HepG2 (cell line): ENCODE results near the gene KRTAP10-8. TPM values are rescaled to one million over a fixed set of nuclear protein-coding genes. Genes with fewer than 3 reads are reported as not detected.
A peak's percentile ranks its signal among the peaks of the same experiment; 100 is the strongest.

Experiments
- AKAP8 ChIP-seq: sonication (generic); formaldehyde crosslinking; IDR thresholded peaks from 2 replicates; pipeline ENCODE4 v1.5.1; 2020; ENCODE audit warnings: mild to moderate bottlenecking, missing genetic modification reagents
- EEA1 ChIP-seq: sonication (generic); formaldehyde crosslinking; IDR thresholded peaks from 2 replicates; pipeline ENCODE4 v1.5.1; 2020; ENCODE audit warnings: mild to moderate bottlenecking, missing genetic modification reagents, borderline replicate concordance
- RXRA ChIP-seq: sonication (generic); formaldehyde crosslinking; IDR thresholded peaks from 2 replicates; pipeline ENCODE4 v1.5.1; 2020; ENCODE audit warnings: missing genetic modification reagents
- SAP130 ChIP-seq: IDR thresholded peaks from 2 replicates; pipeline ENCODE4 v1.6.1; 2016; ENCODE audit warnings: low read depth
- SIN3A ChIP-seq: IDR thresholded peaks from 2 replicates; pipeline ENCODE4 v1.6.1; 2011; ENCODE audit warnings: low read depth, mild to moderate bottlenecking, control low read depth, low read length, borderline replicate concordance
- SIX1 ChIP-seq: sonication (generic); formaldehyde crosslinking; IDR thresholded peaks from 2 replicates; pipeline ENCODE4 v1.4.0; 2020; ENCODE audit warnings: missing genetic modification reagents, borderline replicate concordance
- SKI ChIP-seq: fragments of 450-650 bp; IDR thresholded peaks from one replicate; pipeline ENCODE4 v1.6.1; 2018; ENCODE audit warnings: mild to moderate bottlenecking; ENCODE audit not compliant: partially characterized antibody
- TBX2 ChIP-seq: sonication (generic); formaldehyde crosslinking; IDR thresholded peaks from 2 replicates; pipeline ENCODE4 v1.5.0; 2020; ENCODE audit warnings: missing genetic modification reagents, mild to moderate bottlenecking, borderline replicate concordance
- THRA ChIP-seq: sonication (generic); formaldehyde crosslinking; IDR thresholded peaks from 2 replicates; pipeline ENCODE4 v1.4.0; 2020; ENCODE audit warnings: missing genetic modification reagents, borderline replicate concordance
- ZC3H13 ChIP-seq: sonication (generic); formaldehyde crosslinking; IDR thresholded peaks from 2 replicates; pipeline ENCODE4 v1.8.1; 2023; ENCODE audit warnings: mild to moderate bottlenecking, missing genetic modification reagents, moderate library complexity
- ZFP91 ChIP-seq: sonication (generic); formaldehyde crosslinking; IDR thresholded peaks from 2 replicates; pipeline ENCODE4 v1.9.0; 2022; ENCODE audit warnings: missing genetic modification reagents, mild to moderate bottlenecking, borderline replicate concordance
- ZNF501 ChIP-seq: sonication (generic); formaldehyde crosslinking; IDR thresholded peaks from 2 replicates; pipeline ENCODE4 v1.5.1; 2020; ENCODE audit warnings: mild to moderate bottlenecking, moderate library complexity, missing genetic modification reagents
- ZNF547 ChIP-seq: sonication (generic); formaldehyde crosslinking; IDR thresholded peaks from 2 replicates; pipeline ENCODE4 v1.5.1; 2020; ENCODE audit warnings: mild to moderate bottlenecking, missing genetic modification reagents
- ZNF563 ChIP-seq: sonication (generic); formaldehyde crosslinking; IDR thresholded peaks from 2 replicates; pipeline ENCODE4 v1.8.0; 2022; ENCODE audit warnings: mild to moderate bottlenecking, moderate library complexity, missing genetic modification reagents
- ZNF644 ChIP-seq: IDR thresholded peaks from 2 replicates; pipeline ENCODE4 v1.6.1; 2016; ENCODE audit warnings: low read depth
- ZNF761 ChIP-seq: sonication (generic); formaldehyde crosslinking; conservative IDR thresholded peaks from 2 replicates; pipeline ENCODE4 v1.4.0; 2020; ENCODE audit warnings: mild to moderate bottlenecking, missing genetic modification reagents
- ZNF768 ChIP-seq: sonication (generic); formaldehyde crosslinking; IDR thresholded peaks from 2 replicates; pipeline ENCODE4 v1.4.0; 2020; ENCODE audit warnings: missing genetic modification reagents
- ZNF780A ChIP-seq: sonication (generic); formaldehyde crosslinking; IDR thresholded peaks from 2 replicates; pipeline ENCODE4 v1.8.0; 2022; ENCODE audit warnings: mild to moderate bottlenecking, missing genetic modification reagents, moderate library complexity
- polyA plus RNA-seq, 8 experiments: library from polyadenylated mRNA; depleted of rRNA in 3 of 8; stranded (reverse) in 7 of 8; unstranded in 1 of 8; fragments of >200 nt; fragmentation: Illumina TruSeq in 4 of 8; extraction: Trizol in 4 of 8; gene quantifications; 2 replicates each; pipeline versions ENCODE4 v1.2.1 to v1.2.3, GENCODE V29; 2011 to 2016; ENCODE audit warnings: low read depth in 4 of 8, missing spikeins in 1 of 8, mixed read lengths in 1 of 8; ENCODE audit not compliant: insufficient read depth in 1 of 8
- total RNA-seq, 5 experiments: library from RNA; depleted of rRNA; stranded (reverse); fragments of >200 nt; fragmentation: Illumina TruSeq; extraction: Trizol; gene quantifications; 2 replicates each; pipeline ENCODE4 v1.2.3, GENCODE V29; 2016; ENCODE audit warnings: low read depth in 1 of 5
- TF ChIP-seq, protein P1 (sequence below): sonication (generic); formaldehyde crosslinking; IDR thresholded peaks from 2 replicates; pipeline ENCODE4 v1.4.0; 2020; ENCODE audit warnings: low read depth, missing genetic modification reagents
- TF ChIP-seq, protein P2 (sequence below): sonication (generic); formaldehyde crosslinking; IDR thresholded peaks from 2 replicates; pipeline ENCODE4 v1.5.0; 2020; ENCODE audit warnings: mild to moderate bottlenecking, missing genetic modification reagents

Gene KRTAP10-8
- total and polyA plus RNA-seq, 2 of the 13 experiments (the other 11 are each of a cell fraction or from before 2014, with no cell fraction given), result not detected

DNA sequence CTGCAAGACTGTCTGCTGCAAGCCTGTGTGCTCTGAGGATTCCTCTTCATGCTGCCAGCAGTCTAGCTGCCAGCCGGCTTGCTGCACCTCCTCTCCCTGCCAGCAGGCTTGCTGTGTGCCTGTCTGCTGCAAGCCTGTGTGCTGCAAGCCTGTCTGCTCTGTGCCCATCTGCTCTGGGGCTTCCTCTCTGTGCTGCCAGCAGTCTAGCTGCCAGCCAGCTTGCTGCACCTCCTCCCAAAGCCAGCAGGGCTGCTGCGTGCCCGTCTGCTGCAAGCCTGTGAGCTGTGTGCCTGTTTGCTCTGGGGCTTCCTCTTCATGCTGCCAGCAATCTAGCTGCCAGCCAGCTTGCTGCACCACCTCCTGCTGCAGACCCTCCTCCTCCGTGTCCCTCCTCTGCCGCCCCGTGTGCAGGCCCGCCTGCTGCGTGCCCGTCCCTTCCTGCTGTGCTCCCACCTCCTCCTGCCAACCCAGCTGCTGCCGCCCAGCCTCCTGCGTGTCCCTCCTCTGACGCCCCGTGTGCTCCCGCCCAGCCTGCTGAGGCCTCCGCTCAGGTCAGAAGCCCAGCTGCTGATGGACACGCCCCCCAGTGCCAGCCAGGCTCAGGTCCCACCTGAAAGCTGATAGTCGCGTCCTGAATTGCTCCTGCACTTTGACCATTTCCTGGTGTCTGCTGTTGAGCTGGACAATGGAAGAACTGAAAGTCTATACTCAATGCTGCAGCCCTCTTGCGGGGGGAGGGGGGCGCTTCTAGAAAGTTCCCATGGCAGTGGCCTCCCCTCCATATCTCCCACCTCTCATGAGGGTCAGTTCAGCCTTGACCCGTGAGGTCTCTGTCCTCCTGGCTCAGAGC is 37.2 kb upstream of the KRTAP10-8 start (continued):
- peak; percentile 74; the same call in 1 of the 2 replicates for TF ChIP-seq ZNF761
- TF ChIP-seq ZNF768, result 0 out of 2 replicates have a peak, but pooled peaks have one; percentile 35
- 0 out of 2 replicates have a peak, but pooled peaks have one; percentile 19 for TF ChIP-seq ZC3H13 (CRISPR knock-in tag)
- 0 out of 2 replicates have a peak, but pooled peaks have one; percentile 12 for TF ChIP-seq ZNF563 (CRISPR knock-in tag)
- TF ChIP-seq RXRA (CRISPR knock-in tag), result peak; percentile 96
- peak; percentile 78 for TF ChIP-seq SAP130 (CRISPR knock-in tag)
- TF ChIP-seq EEA1 (CRISPR knock-in tag), result no peak
- TF ChIP-seq ZNF501 (CRISPR knock-in tag), result peak; percentile 63; the same call in 1 of the 2 replicates
- peak; percentile 78; the same call in 1 of the 2 replicates for TF ChIP-seq ZFP91 (CRISPR knock-in tag)
- TF ChIP-seq SKI, result peak; percentile 66
- TF ChIP-seq, protein P1, sequence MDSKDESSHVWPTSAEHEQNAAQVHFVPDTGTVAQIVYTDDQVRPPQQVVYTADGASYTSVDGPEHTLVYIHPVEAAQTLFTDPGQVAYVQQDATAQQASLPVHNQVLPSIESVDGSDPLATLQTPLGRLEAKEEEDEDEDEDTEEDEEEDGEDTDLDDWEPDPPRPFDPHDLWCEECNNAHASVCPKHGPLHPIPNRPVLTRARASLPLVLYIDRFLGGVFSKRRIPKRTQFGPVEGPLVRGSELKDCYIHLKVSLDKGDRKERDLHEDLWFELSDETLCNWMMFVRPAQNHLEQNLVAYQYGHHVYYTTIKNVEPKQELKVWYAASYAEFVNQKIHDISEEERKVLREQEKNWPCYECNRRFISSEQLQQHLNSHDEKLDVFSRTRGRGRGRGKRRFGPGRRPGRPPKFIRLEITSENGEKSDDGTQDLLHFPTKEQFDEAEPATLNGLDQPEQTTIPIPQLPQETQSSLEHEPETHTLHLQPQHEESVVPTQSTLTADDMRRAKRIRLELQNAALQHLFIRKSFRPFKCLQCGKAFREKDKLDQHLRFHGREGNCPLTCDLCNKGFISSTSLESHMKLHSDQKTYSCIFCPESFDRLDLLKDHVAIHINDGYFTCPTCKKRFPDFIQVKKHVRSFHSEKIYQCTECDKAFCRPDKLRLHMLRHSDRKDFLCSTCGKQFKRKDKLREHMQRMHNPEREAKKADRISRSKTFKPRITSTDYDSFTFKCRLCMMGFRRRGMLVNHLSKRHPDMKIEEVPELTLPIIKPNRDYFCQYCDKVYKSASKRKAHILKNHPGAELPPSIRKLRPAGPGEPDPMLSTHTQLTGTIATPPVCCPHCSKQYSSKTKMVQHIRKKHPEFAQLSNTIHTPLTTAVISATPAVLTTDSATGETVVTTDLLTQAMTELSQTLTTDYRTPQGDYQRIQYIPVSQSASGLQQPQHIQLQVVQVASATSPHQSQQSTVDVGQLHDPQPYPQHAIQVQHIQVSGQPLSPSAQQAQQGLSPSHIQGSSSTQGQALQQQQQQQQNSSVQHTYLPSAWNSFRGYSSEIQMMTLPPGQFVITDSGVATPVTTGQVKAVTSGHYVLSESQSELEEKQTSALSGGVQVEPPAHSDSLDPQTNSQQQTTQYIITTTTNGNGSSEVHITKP (CRISPR knock-in tag), result peak; percentile 56; the same call in 1 of the 2 replicates
- TF ChIP-seq TBX2 (CRISPR knock-in tag), result peak; percentile 78
- 0 out of 2 replicates have a peak, but pooled peaks have one; percentile 60 for TF ChIP-seq ZNF547 (CRISPR knock-in tag)
- no peak for TF ChIP-seq AKAP8 (CRISPR knock-in tag)
- TF ChIP-seq SIX1 (CRISPR knock-in tag), result peak; percentile 92
- TF ChIP-seq SIN3A, result peak; percentile 64; the same call in 1 of the 2 replicates
- TF ChIP-seq ZNF780A, result no peak
- TF ChIP-seq, protein P2, sequence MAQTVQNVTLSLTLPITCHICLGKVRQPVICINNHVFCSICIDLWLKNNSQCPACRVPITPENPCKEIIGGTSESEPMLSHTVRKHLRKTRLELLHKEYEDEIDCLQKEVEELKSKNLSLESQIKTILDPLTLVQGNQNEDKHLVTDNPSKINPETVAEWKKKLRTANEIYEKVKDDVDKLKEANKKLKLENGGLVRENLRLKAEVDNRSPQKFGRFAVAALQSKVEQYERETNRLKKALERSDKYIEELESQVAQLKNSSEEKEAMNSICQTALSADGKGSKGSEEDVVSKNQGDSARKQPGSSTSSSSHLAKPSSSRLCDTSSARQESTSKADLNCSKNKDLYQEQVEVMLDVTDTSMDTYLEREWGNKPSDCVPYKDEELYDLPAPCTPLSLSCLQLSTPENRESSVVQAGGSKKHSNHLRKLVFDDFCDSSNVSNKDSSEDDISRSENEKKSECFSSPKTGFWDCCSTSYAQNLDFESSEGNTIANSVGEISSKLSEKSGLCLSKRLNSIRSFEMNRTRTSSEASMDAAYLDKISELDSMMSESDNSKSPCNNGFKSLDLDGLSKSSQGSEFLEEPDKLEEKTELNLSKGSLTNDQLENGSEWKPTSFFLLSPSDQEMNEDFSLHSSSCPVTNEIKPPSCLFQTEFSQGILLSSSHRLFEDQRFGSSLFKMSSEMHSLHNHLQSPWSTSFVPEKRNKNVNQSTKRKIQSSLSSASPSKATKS (CRISPR knock-in tag), result no peak
- peak; percentile 41; the same call in 1 of the 2 replicates for TF ChIP-seq ZNF644 (CRISPR knock-in tag)
- peak; percentile 98 for TF ChIP-seq THRA (CRISPR knock-in tag)
